ENCODE data around the gene SYNJ1. TPM values are rescaled to one million over a fixed set of nuclear protein-coding genes. Genes with fewer than 3 reads are reported as not detected.

Gene SYNJ1
- total and polyA plus RNA-seq, 10 of the 15 experiments (the other 5 are each of a cell fraction or from before 2014, with no cell fraction given), result 1.2 to 7.0 (median 3.5) TPM

DNA sequence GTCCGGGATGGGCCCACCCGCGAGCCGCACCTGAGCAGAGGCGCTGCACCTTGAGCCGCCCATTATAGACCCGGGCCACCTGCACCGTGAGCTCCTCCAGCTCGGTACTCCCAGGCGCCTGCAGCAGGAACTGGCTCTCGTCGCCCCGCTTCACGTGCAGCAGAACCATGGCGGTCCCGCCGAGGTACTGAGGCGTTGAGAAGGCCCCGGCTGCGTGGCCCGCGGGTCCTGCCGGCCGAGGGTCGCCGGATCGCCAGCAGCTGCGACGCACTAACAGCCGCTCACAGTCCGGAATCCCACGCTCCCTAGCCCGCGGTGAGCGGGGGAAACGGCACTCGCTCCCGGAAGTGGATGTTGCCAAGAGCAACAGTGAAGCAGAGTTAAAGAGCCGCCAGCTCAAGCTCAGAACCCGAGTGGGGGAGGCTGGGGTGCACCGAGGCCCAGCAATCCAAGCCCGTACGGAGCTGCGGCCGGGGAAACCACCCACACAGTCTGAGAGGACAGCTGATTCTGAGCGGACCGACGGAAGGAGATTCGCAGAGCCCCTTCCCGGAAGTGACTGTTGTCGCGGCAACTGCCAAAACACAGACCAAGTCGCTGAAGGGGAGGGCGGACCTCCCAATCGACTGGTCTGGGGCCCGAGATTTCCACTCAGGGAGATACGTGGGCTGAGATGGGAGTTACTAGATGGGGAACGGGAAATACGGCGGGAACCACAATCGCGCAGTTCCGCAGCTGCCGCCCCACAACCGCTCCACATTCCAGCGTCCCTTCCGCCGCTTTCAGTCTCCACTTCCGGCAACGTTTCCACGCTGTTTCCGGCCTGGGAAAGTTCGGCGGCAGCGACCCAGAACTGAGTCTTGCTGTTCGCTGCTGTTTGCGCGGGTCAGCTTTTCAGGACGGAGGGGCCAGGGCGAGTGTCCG lies 115.5 kb downstream of the SYNJ1 start, which contains the start of gene CFAP298 (continued):
- TF ChIP-seq, protein P1, sequence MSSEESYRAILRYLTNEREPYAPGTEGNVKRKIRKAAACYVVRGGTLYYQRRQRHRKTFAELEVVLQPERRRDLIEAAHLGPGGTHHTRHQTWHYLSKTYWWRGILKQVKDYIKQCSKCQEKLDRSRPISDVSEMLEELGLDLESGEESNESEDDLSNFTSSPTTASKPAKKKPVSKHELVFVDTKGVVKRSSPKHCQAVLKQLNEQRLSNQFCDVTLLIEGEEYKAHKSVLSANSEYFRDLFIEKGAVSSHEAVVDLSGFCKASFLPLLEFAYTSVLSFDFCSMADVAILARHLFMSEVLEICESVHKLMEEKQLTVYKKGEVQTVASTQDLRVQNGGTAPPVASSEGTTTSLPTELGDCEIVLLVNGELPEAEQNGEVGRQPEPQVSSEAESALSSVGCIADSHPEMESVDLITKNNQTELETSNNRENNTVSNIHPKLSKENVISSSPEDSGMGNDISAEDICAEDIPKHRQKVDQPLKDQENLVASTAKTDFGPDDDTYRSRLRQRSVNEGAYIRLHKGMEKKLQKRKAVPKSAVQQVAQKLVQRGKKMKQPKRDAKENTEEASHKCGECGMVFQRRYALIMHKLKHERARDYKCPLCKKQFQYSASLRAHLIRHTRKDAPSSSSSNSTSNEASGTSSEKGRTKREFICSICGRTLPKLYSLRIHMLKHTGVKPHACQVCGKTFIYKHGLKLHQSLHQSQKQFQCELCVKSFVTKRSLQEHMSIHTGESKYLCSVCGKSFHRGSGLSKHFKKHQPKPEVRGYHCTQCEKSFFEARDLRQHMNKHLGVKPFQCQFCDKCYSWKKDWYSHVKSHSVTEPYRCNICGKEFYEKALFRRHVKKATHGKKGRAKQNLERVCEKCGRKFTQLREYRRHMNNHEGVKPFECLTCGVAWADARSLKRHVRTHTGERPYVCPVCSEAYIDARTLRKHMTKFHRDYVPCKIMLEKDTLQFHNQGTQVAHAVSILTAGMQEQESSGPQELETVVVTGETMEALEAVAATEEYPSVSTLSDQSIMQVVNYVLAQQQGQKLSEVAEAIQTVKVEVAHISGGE (CRISPR knock-in tag; IDR thresholded peaks at IDR 0.05), result peak; percentile 88
- no peak for TF ChIP-seq KAT2A (conservative IDR thresholded peaks at IDR 0.05; ENCODE audit: control insufficient read depth, low read depth, low read length)
- no peak for TF ChIP-seq ZBED1 (IDR thresholded peaks at IDR 0.05; ENCODE audit: borderline replicate concordance)
- TF ChIP-seq NRF1 (conservative IDR thresholded peaks at IDR 0.05; ENCODE audit: low read depth, low read length), result no peak
- TF ChIP-seq NBN (IDR thresholded peaks at IDR 0.05), result peak; percentile 95
- TF ChIP-seq SMARCA5 (IDR thresholded peaks at IDR 0.05), result no peak
- peak; percentile 86; the same call in 1 of the 2 replicates for TF ChIP-seq CBX5 (IDR thresholded peaks at IDR 0.05; ENCODE audit: low read depth)
- no peak for TF ChIP-seq HDGF (IDR thresholded peaks at IDR 0.05)
- no peak for TF ChIP-seq BACH1 (IDR thresholded peaks at IDR 0.05; ENCODE audit: borderline replicate concordance)
- no peak for TF ChIP-seq RAD51 (IDR thresholded peaks at IDR 0.05)
- no peak for TF ChIP-seq POU2F2 (IDR thresholded peaks at IDR 0.05; ENCODE audit: borderline replicate concordance, low read depth, low read length)
- TF ChIP-seq TBL1XR1 (IDR thresholded peaks at IDR 0.05; ENCODE audit: low read depth, low read length), result no peak
- peak; percentile 71 to 72; a peak in 3 of 4 replicates for TF ChIP-seq IKZF2 (IDR thresholded peaks at IDR 0.05)
- peak; percentile 16 for TF ChIP-seq GATAD2B (conservative IDR thresholded peaks at IDR 0.05; ENCODE audit: low read depth)
- peak; percentile 59 for TF ChIP-seq MYC (IDR thresholded peaks at IDR 0.05; ENCODE audit: insufficient read depth, insufficient read length, insufficient replicate concordance, low read length, severe bottlenecking)
- no peak for TF ChIP-seq MTA3 (IDR thresholded peaks at IDR 0.05; ENCODE audit: borderline replicate concordance, low read length)
- TF ChIP-seq STAT1 (conservative IDR thresholded peaks at IDR 0.05), result 0 out of 2 replicates have a peak, but pooled peaks have one; percentile 76
- TF ChIP-seq, protein P2, sequence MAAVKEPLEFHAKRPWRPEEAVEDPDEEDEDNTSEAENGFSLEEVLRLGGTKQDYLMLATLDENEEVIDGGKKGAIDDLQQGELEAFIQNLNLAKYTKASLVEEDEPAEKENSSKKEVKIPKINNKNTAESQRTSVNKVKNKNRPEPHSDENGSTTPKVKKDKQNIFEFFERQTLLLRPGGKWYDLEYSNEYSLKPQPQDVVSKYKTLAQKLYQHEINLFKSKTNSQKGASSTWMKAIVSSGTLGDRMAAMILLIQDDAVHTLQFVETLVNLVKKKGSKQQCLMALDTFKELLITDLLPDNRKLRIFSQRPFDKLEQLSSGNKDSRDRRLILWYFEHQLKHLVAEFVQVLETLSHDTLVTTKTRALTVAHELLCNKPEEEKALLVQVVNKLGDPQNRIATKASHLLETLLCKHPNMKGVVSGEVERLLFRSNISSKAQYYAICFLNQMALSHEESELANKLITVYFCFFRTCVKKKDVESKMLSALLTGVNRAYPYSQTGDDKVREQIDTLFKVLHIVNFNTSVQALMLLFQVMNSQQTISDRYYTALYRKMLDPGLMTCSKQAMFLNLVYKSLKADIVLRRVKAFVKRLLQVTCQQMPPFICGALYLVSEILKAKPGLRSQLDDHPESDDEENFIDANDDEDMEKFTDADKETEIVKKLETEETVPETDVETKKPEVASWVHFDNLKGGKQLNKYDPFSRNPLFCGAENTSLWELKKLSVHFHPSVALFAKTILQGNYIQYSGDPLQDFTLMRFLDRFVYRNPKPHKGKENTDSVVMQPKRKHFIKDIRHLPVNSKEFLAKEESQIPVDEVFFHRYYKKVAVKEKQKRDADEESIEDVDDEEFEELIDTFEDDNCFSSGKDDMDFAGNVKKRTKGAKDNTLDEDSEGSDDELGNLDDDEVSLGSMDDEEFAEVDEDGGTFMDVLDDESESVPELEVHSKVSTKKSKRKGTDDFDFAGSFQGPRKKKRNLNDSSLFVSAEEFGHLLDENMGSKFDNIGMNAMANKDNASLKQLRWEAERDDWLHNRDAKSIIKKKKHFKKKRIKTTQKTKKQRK (IDR thresholded peaks at IDR 0.05; ENCODE audit: low read depth, low read length), result no peak
- no peak for TF ChIP-seq YBX1 (IDR thresholded peaks at IDR 0.05)
- TF ChIP-seq WRNIP1 (IDR thresholded peaks at IDR 0.05; ENCODE audit: borderline replicate concordance, low read depth, low read length), result 0 out of 2 replicates have a peak, but pooled peaks have one; percentile 37
- no peak for TF ChIP-seq NFXL1 (IDR thresholded peaks at IDR 0.05; ENCODE audit: borderline replicate concordance)
- TF ChIP-seq, protein P3, sequence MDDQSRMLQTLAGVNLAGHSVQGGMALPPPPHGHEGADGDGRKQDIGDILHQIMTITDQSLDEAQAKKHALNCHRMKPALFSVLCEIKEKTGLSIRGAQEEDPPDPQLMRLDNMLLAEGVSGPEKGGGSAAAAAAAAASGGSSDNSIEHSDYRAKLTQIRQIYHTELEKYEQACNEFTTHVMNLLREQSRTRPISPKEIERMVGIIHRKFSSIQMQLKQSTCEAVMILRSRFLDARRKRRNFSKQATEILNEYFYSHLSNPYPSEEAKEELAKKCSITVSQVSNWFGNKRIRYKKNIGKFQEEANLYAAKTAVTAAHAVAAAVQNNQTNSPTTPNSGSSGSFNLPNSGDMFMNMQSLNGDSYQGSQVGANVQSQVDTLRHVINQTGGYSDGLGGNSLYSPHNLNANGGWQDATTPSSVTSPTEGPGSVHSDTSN (IDR thresholded peaks at IDR 0.05; ENCODE audit: insufficient replicate concordance, low read depth, low read length), result peak; percentile 32
- peak; percentile 88 for TF ChIP-seq ZNF207 (IDR thresholded peaks at IDR 0.05; ENCODE audit: borderline replicate concordance)
- no peak for TF ChIP-seq ZNF274 (IDR thresholded peaks at IDR 0.05; ENCODE audit: insufficient read depth, insufficient read length)
